ENCODE data around the gene SNTA1. TPM values are rescaled to one million over a fixed set of nuclear protein-coding genes. Genes with fewer than 3 reads are reported as not detected.
"Not testable (repeated sequence)": the region's sequence is repeated elsewhere in the genome, so short reads cannot be mapped to it uniquely, and the experiment has no call there.

Gene SNTA1
- total RNA-seq, 1 experiment from 2014 or later, result 9.9 TPM

- H3K9me3 ChIP-seq (ENCODE audit: control insufficient read depth, low read depth, low read length), result no peaks in the 10 kb centered on the region
- H2AFZ ChIP-seq (ENCODE audit: low read length), result no peak overlapping the region
- H2BK20ac ChIP-seq (ENCODE audit: low read depth, low read length, poor library complexity, severe bottlenecking), result no peak overlapping the region
- H3K56ac ChIP-seq (ENCODE audit: insufficient read length, low read depth, low read length), result no peak overlapping the region
- H3K36me3 Mint-ChIP-seq (ENCODE audit: insufficient read depth in 1 of 3, low read depth in 3 of 3), result no peaks in the 10 kb centered on the region
- H3K27me3 Mint-ChIP-seq (ENCODE audit: low read depth), result no peaks in the 10 kb centered on the region
- TF ChIP-seq CTCF (conservative IDR thresholded peaks at IDR 0.05), result no peak
- no peak overlapping the region for H2BK12ac ChIP-seq (ENCODE audit: insufficient read length, low read depth, low read length)
- H4K20me1 ChIP-seq (ENCODE audit: control insufficient read depth, insufficient read depth, insufficient read length), result no peaks in the 10 kb centered on the region
- no peak overlapping the region for H3K18ac ChIP-seq (ENCODE audit: insufficient read length, low read depth, low read length)
- H3K27ac Mint-ChIP-seq, result no peak overlapping the region; a peak in 1 of 7 replicates
- H3K4ac ChIP-seq (ENCODE audit: low read depth, low read length), result no peak overlapping the region
- no peak overlapping the region for H3K4me2 ChIP-seq (ENCODE audit: insufficient read depth, insufficient read length, low read length)
- no peak overlapping the region for H3T11ph ChIP-seq (ENCODE audit: low read length)
- H3K9ac ChIP-seq (ENCODE audit: extremely low read depth, insufficient read length, low read length), result no peak overlapping the region
- no peak overlapping the region for H4K5ac ChIP-seq (ENCODE audit: insufficient read length, low read depth, low read length)
- H3K27me3 ChIP-seq (ENCODE audit: insufficient read depth, low read length), result no peaks in the 10 kb centered on the region
- H2AK5ac ChIP-seq (ENCODE audit: insufficient read length, low read length), result no peak overlapping the region
- DNase-seq, result no peak
- H3K27ac ChIP-seq (ENCODE audit: insufficient read length, low read depth, low read length), result no peak overlapping the region
- H3K4me1 ChIP-seq (ENCODE audit: insufficient read depth, low read length), result no peaks in the 10 kb centered on the region
- H4K8ac ChIP-seq (replicated peaks; ENCODE audit: insufficient read length, low read depth, low read length), result no peak overlapping the region
- H3K4me3 Mint-ChIP-seq, result no peak overlapping the region
- no peaks in the 10 kb centered on the region; a peak in 1 of 5 replicates for H3K9me3 Mint-ChIP-seq
- no CpG with 5 or more reads among the region's 9 CpGs for WGBS (ENCODE audit: extremely low coverage, insufficient read length, low lambda C conversion rate)
- H3K23ac ChIP-seq (ENCODE audit: insufficient read length, low read depth, low read length), result no peak overlapping the region
- no peak overlapping the region for H3K14ac ChIP-seq (ENCODE audit: insufficient read depth, low read length)
- H3K79me2 ChIP-seq (ENCODE audit: insufficient read depth, low read length), result no peaks in the 10 kb centered on the region
- no peak overlapping the region for H4K91ac ChIP-seq (ENCODE audit: insufficient read length, low read depth, low read length)
- H3K23me2 ChIP-seq (ENCODE audit: insufficient read length, low read depth, low read length, poor library complexity, severe bottlenecking), result no peaks in the 10 kb centered on the region
- H3K4me1 Mint-ChIP-seq, result peaks cover 10 to 16% of the 10 kb centered on the region in 2 experiments
- H2BK5ac ChIP-seq (ENCODE audit: insufficient read length, low read length), result no peak overlapping the region
- H2BK15ac ChIP-seq (ENCODE audit: low read depth, low read length), result no peak overlapping the region
- H3K79me1 ChIP-seq (ENCODE audit: insufficient read depth, low read depth, low read length, poor library complexity, severe bottlenecking), result no peaks in the 10 kb centered on the region
- no peak overlapping the region for H2BK120ac ChIP-seq (ENCODE audit: low read depth, low read length, poor library complexity, severe bottlenecking)
Measured at GRCh38 chr20:33465481-33466302, 22.1 kb upstream of the SNTA1 start.

DNA sequence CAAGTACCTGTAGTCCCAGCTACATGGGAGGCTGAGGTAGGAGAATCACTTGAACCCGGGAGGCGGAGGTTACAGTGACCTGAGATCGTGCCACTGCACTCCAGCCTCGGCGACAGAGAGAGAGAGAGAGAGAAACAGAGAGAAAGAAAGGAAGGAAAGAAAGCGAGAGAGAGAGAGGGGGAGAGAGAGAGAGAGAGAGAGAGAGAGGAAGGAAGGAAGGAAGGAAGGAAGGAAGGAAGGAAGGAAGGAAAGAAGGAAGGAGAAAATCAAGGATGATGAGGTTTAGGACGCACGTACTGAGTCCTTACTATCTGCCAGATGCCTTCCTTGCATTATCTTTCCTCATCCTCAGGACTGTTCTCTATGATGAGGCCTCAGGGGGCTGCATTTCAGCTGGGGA, 21.2 kb upstream of the SNTA1 start:
- H3K79me1 ChIP-seq (ENCODE audit: insufficient read depth, low read depth, low read length, poor library complexity, severe bottlenecking); H2AK5ac ChIP-seq (ENCODE audit: insufficient read length, low read length); H4K8ac ChIP-seq (replicated peaks; ENCODE audit: insufficient read length, low read depth, low read length); H2BK15ac ChIP-seq (ENCODE audit: low read depth, low read length); H3K23me2 ChIP-seq (ENCODE audit: insufficient read length, low read depth, low read length, poor library complexity, severe bottlenecking); H3K27ac ChIP-seq (ENCODE audit: insufficient read length, low read depth, low read length); H3K27me3 ChIP-seq (ENCODE audit: insufficient read depth, low read length); H3K4me2 ChIP-seq (ENCODE audit: insufficient read depth, insufficient read length, low read length); H3T11ph ChIP-seq (ENCODE audit: low read length); H4K20me1 ChIP-seq (ENCODE audit: control insufficient read depth, insufficient read depth, insufficient read length); H2AFZ ChIP-seq (ENCODE audit: low read length); H3K9me3 Mint-ChIP-seq; H3K9ac ChIP-seq (ENCODE audit: extremely low read depth, insufficient read length, low read length); H3K79me2 ChIP-seq (ENCODE audit: insufficient read depth, low read length); H4K91ac ChIP-seq (ENCODE audit: insufficient read length, low read depth, low read length); H3K14ac ChIP-seq (ENCODE audit: insufficient read depth, low read length); H2BK12ac ChIP-seq (ENCODE audit: insufficient read length, low read depth, low read length); H3K4ac ChIP-seq (ENCODE audit: low read depth, low read length); H3K9me3 ChIP-seq (ENCODE audit: control insufficient read depth, low read depth, low read length); H2BK120ac ChIP-seq (ENCODE audit: low read depth, low read length, poor library complexity, severe bottlenecking); H3K36me3 Mint-ChIP-seq (ENCODE audit: insufficient read depth in 1 of 3, low read depth in 3 of 3); H3K23ac ChIP-seq (ENCODE audit: insufficient read length, low read depth, low read length); H3K4me3 Mint-ChIP-seq; H2BK20ac ChIP-seq (ENCODE audit: low read depth, low read length, poor library complexity, severe bottlenecking); H3K4me1 ChIP-seq (ENCODE audit: insufficient read depth, low read length); H3K27me3 Mint-ChIP-seq (ENCODE audit: low read depth); H4K5ac ChIP-seq (ENCODE audit: insufficient read length, low read depth, low read length); H2BK5ac ChIP-seq (ENCODE audit: insufficient read length, low read length); H3K56ac ChIP-seq (ENCODE audit: insufficient read length, low read depth, low read length); H3K18ac ChIP-seq (ENCODE audit: insufficient read length, low read depth, low read length); DNase-seq: not testable (repeated sequence)
- no CpG with 5 or more reads among the region's 8 CpGs for WGBS (ENCODE audit: extremely low coverage, insufficient read length, low lambda C conversion rate)
- peaks cover 15 to 20% of the 10 kb centered on the region in 2 experiments for H3K4me1 Mint-ChIP-seq
- peak overlapping the region in 1 of 3 experiments; percentile 58; a peak in 1 of 7 replicates for H3K27ac Mint-ChIP-seq

Measured in H9 (cell line).